ENCODE measurements around the gene ZNF286A.
"Not testable (repeated sequence)": the region's sequence is repeated elsewhere in the genome, so short reads cannot be mapped to it uniquely, and the experiment has no call there.

The ZNF286A gene

DNA sequence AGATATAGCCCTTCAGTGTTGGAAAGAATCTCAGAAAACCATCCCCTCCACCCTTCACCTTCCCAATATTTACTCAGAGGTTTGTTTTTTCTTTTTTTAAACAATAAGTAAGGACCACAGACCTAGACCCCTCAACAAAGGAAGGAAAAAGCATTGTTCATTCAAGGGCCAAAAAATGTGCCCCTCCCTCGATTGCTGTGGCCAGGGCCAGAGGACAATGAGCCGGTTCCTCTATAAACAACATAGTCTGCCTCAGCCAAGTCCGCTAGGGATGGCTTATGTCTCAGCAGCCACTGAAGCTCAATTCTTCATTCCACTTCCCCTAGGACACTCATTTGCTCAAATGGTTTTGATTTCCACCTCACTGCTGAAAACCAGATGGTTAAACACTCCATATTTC is 39.5 kb upstream of the ZNF286A start:
- Histone ChIP-seq H3K36me3 (peaks cover 0 to 7% (median 0%) of the 10 kb centered on the region in 3 donors), H3K4me3 (no peak overlapping the region), H3K9me3 (no peaks in the 10 kb centered on the region), H3K27ac (no peak overlapping the region), H3K27me3 (no peaks in the 10 kb centered on the region), H3K4me1 (peaks cover 0 to 7% (median 0%) of the 10 kb centered on the region in 4 donors)
- no peak for DNase-seq
- TF ChIP-seq, protein P1, sequence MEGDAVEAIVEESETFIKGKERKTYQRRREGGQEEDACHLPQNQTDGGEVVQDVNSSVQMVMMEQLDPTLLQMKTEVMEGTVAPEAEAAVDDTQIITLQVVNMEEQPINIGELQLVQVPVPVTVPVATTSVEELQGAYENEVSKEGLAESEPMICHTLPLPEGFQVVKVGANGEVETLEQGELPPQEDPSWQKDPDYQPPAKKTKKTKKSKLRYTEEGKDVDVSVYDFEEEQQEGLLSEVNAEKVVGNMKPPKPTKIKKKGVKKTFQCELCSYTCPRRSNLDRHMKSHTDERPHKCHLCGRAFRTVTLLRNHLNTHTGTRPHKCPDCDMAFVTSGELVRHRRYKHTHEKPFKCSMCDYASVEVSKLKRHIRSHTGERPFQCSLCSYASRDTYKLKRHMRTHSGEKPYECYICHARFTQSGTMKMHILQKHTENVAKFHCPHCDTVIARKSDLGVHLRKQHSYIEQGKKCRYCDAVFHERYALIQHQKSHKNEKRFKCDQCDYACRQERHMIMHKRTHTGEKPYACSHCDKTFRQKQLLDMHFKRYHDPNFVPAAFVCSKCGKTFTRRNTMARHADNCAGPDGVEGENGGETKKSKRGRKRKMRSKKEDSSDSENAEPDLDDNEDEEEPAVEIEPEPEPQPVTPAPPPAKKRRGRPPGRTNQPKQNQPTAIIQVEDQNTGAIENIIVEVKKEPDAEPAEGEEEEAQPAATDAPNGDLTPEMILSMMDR (IDR thresholded peaks at IDR 0.05): no peak
- intact Hi-C loops (cut with DNase I; ENCODE audit: low total_unique reads): no loop called here

DNA sequence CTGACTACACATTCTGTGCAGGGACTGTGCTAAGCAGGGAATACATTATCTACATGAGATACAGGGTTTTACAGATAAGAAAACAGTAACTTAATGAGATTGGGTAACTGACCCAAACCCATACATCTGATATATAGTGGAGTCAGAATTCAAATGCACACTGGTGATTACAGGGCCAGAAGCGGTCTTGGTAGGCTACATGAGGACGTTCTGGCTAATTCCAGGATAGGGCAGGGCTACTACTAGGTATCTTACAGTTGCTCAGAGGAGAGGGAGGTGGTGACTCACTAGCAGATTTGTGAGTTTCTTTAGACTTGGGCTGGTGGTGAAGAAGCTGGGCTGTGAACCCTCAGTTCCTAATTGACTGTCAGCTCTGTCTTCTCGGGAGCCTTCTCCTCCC is 36.9 kb upstream of the ZNF286A start:
- Histone ChIP-seq H3K36me3 (peaks cover 0 to 7% (median 0%) of the 10 kb centered on the region in 3 donors), H3K4me3 (no peak overlapping the region), H3K4me1 (peaks cover 0 to 7% (median 0%) of the 10 kb centered on the region in 4 donors), H3K27me3 (no peaks in the 10 kb centered on the region), H3K27ac (no peak overlapping the region), H3K9me3 (no peaks in the 10 kb centered on the region)
- TF ChIP-seq, protein P1 (IDR thresholded peaks at IDR 0.05): no peak
- DNase-seq: no peak
- intact Hi-C loops (cut with DNase I; ENCODE audit: low total_unique reads): no loop called here

DNA sequence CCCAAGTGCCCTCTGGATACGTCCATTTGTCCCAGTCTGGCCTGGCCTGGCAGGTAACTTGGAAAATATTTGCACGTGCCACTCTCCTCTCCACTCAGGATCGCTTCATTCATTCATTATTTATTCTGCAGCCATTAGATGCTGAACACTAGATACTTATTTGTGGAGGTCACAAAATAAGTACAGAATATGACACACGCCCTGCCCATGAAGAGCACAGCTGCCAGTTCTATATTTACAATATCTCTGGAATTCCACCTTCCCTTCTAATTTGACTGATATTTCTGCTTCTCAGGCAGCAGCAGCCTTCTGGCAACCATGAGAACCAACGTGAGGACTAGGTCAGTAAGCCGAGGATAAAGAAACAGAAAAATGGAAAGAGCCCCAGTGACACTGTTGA is 36.4 kb upstream of the ZNF286A start:
- intact Hi-C loops (cut with DNase I; ENCODE audit: low total_unique reads): no loop called here
- Histone ChIP-seq H3K4me3 (no peak overlapping the region), H3K4me1 (peaks cover 0 to 7% (median 0%) of the 10 kb centered on the region in 4 donors), H3K36me3 (peaks cover 0 to 7% (median 0%) of the 10 kb centered on the region in 3 donors), H3K27me3 (no peaks in the 10 kb centered on the region), H3K27ac (no peak overlapping the region), H3K9me3 (no peaks in the 10 kb centered on the region)
- no peak for DNase-seq
- TF ChIP-seq, protein P1 (IDR thresholded peaks at IDR 0.05): no peak

DNA sequence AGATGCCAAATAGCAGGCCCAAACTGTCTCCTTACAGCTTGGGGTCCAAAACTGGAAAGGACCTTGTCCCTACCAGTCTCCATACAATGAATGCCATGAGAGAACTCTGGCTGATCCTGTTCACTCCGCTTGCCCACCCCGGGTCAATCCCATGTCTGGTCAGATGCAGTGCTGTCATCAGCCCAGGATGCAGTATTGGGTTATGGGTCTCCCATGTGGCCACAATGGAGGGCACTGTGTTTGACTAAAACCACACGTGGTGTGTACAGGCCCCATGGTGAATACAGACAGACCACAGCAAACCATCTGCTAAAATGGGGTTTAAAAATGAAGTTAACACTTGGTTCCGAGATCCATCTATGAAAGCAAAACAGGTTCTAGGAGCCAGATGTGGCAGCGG is 35.9 kb upstream of the ZNF286A start:
- H3K4me3 ChIP-seq: no peak overlapping the region
- TF ChIP-seq, protein P1 (IDR thresholded peaks at IDR 0.05): no peak
- H3K9me3 ChIP-seq: no peaks in the 10 kb centered on the region
- peaks cover 0 to 7% (median 0%) of the 10 kb centered on the region in 3 donors for H3K36me3 ChIP-seq
- DNase-seq: no peak
- no peaks in the 10 kb centered on the region for H3K27me3 ChIP-seq
- H3K27ac ChIP-seq: no peak overlapping the region
- intact Hi-C loops (cut with DNase I; ENCODE audit: low total_unique reads): no loop called here
- H3K4me1 ChIP-seq: peaks cover 0 to 7% (median 0%) of the 10 kb centered on the region in 4 donors

DNA sequence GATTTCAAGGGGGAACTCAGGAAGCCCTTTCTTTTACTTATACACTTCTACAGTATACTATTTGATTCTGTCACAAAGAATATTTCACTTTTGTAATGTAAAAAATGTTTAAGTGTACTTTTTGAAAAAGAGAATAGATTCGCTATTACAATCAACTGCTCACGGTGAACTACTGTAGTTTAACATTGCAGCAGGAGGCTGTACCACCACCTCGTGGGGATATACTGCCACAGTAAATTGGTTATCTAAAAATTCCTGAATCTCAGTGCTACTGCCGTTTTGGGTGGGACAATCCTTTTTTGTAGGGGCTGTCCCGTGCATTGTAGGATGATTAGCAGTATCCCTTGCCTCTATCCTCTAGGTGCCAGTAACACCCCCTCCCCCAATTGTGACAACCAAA is 30.0 kb upstream of the ZNF286A start:
- H3K36me3 ChIP-seq; intact Hi-C loops (cut with DNase I; ENCODE audit: low total_unique reads); H3K4me3 ChIP-seq; H3K9me3 ChIP-seq; DNase-seq; H3K4me1 ChIP-seq; H3K27me3 ChIP-seq; H3K27ac ChIP-seq: not testable (repeated sequence)

DNA sequence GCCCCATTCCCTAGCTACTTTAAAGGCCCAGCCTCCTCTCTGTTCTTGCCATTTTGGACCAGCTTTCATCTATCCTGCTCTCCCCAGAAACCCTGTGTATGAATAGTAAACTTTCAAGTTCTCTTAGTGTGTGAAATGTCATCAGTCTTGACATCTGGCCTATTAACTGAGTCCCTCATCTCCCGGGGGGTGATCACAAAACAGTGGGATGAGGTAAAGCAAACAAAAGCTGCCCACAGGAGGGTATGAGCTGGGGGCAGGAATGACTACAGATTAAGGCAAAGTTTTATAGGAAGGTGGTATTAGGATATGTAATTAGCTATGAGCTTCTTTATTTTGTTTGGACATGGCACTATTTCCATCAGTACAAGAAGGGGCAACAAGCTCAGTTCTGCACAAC is 24.9 kb upstream of the ZNF286A start:
- intact Hi-C loops (cut with DNase I; ENCODE audit: low total_unique reads); H3K9me3 ChIP-seq; H3K27me3 ChIP-seq; H3K27ac ChIP-seq; DNase-seq; H3K36me3 ChIP-seq; H3K4me3 ChIP-seq; H3K4me1 ChIP-seq: not testable (repeated sequence)

DNA sequence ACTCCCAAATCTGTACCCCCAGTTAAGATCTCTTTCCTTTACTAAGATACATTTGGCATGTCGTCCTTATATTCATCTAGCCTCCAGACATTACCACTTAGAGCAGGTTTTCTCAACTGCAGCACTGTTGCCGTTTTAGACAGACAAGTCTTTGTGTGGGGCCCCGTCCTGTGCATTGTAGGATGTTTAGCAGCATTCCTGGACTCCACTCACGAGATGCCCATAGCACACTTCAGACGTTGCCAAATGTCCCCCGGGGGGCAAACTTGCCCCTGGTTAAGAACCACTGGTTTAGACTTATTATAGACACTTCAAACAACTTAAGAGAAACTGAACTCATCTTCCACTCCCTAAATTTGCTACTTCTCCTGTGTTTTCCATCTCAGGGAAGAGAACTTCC is 23.6 kb upstream of the ZNF286A start:
- DNase-seq; H3K36me3 ChIP-seq; H3K9me3 ChIP-seq; H3K27ac ChIP-seq; H3K27me3 ChIP-seq; H3K4me3 ChIP-seq; intact Hi-C loops (cut with DNase I; ENCODE audit: low total_unique reads); H3K4me1 ChIP-seq: not testable (repeated sequence)

DNA sequence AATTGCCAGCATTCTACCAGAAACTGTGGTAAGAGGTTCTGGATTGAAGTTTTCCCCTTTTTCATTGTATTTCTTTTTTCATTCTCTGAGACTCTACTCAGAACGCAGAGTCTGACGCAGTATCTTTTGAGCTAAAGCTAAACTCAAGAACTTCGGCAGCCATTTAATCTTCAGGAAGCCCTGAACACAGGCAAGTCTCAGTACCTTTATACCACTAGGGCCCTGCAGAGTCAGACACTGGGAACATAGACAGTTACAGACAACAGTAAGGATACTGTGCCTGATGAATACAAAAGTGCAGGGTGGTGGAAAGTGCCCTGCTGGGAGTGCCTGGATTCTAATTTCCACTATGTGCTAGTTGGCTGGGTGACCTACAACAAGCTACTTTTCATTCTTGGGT is 16.4 kb upstream of the ZNF286A start:
- H3K36me3 ChIP-seq; intact Hi-C loops (cut with DNase I; ENCODE audit: low total_unique reads); H3K27me3 ChIP-seq; DNase-seq; H3K4me3 ChIP-seq; H3K27ac ChIP-seq; H3K9me3 ChIP-seq; H3K4me1 ChIP-seq: not testable (repeated sequence)

DNA sequence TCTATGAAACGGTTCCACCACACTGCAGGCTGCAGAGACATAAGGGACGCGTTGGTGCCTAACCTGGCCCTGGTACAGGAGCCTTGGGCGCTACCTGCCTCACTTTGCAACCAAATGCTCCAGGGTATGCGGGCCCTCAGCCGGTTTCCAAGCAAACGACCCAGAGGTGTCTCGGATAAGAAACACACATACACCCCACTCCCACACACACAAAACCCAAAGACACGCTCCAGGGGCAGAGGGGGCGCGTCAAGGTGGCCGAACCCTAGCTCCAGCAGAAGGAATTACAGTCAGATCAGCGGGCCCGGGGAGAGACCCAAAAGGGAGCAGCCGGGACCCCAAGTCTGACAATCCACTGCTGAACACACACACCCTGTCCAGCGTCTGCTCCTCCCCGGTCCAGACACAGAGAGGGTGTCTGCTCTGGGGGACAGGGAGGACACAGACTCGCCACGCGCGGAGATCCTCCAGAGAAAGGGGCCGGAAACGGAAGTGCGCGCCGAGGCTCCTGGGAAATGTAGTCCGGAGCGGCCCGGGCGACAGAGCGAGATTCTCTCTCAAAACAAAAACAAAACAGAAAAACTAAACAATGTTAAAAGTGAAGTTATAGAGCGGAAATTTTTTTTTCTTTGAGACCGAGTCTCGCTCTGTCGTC is 15.6 kb upstream of the ZNF286A start, which contains the start of gene TRIM16:
Gene TRIM16 (minus strand): TSS at position 488 of the 655 bp plus-strand sequence. CDS start 32,702 bp downstream, outside the sequence.
- H3K27me3 ChIP-seq; H3K36me3 ChIP-seq; intact Hi-C loops (cut with DNase I; ENCODE audit: low total_unique reads); H3K4me1 ChIP-seq; H3K9me3 ChIP-seq: not testable (repeated sequence)
- peak within 1 kb of the TSS; percentile 31 to 41 for H3K27ac ChIP-seq
- H3K4me3 ChIP-seq: peak within 1 kb of the TSS; percentile 52 to 61
- DNase-seq: peak; percentile 72 to 85

DNA sequence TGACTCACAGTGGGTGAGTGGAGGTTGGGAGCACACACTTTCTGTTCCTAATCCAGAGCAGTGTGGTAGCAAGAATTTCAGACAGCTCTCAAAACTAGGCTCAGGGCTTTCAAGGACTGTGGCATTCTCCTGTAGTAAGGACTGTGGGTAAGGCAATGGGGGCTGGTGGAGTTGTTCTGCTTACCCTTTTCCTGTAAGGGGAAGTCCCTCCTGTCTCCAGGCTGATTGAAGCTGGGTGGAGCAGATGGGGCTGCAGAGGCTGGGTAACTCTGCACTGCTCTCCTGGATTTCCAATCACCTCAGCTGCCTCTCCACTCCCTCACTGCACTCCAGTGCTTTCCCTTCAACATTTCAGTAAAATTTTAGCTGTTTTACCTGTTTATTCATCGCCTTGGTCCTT is 12.1 kb upstream of the ZNF286A start:
- H3K27me3 ChIP-seq; H3K9me3 ChIP-seq; H3K27ac ChIP-seq; H3K36me3 ChIP-seq; intact Hi-C loops (cut with DNase I; ENCODE audit: low total_unique reads); H3K4me1 ChIP-seq; H3K4me3 ChIP-seq; DNase-seq: not testable (repeated sequence)

Data from tibial artery (tissue), 4 donors.